Endothelial cell (in vitro differentiated cells): ENCODE data around the gene ALAS1. TPM values are rescaled to one million over a fixed set of nuclear protein-coding genes. Genes with fewer than 3 reads are reported as not detected.
A peak's percentile ranks its signal among the peaks of the same experiment; 100 is the strongest.
"Not testable (repeated sequence)": the region's sequence is repeated elsewhere in the genome, so short reads cannot be mapped to it uniquely, and the experiment has no call there.

Source experiments
- DNase-seq: peaks from one replicate; pipeline ENCODE4 v3.0.0; 2021; ENCODE audit warnings: low spot score
- H3K27ac Mint-ChIP-seq: one replicate; pipeline ENCODE4 v1.8.0; 2021; ENCODE audit warnings: mixed read lengths, inconsistent platforms; ENCODE audit not compliant: unreplicated experiment
- H3K27me3 Mint-ChIP-seq: one replicate; pipeline ENCODE4 v1.8.0; 2021; ENCODE audit warnings: mild to moderate bottlenecking, moderate library complexity, mixed read lengths, inconsistent platforms; ENCODE audit not compliant: unreplicated experiment
- H3K36me3 Mint-ChIP-seq: one replicate; pipeline ENCODE4 v1.8.0; 2021; ENCODE audit warnings: mild to moderate bottlenecking, low read depth, mixed read lengths, inconsistent platforms; ENCODE audit not compliant: unreplicated experiment
- H3K4me1 Mint-ChIP-seq: one replicate; pipeline ENCODE4 v1.8.0; 2021; ENCODE audit warnings: mild to moderate bottlenecking, mixed read lengths, inconsistent platforms; ENCODE audit not compliant: unreplicated experiment
- H3K4me3 Mint-ChIP-seq: one replicate; pipeline ENCODE4 v1.8.0; 2021; ENCODE audit warnings: mild to moderate bottlenecking, mixed read lengths, inconsistent platforms; ENCODE audit not compliant: unreplicated experiment
- H3K9me3 Mint-ChIP-seq: one replicate; pipeline ENCODE4 v1.8.0; 2021; ENCODE audit warnings: mixed read lengths, inconsistent platforms; ENCODE audit not compliant: unreplicated experiment
- CTCF ChIP-seq: fragments of 200-600 bp; sonication (generic); IDR thresholded peaks from one replicate; pipeline ENCODE4 v1.5.0; 2021; ENCODE audit warnings: antibody characterized with exemption; ENCODE audit not compliant: unreplicated experiment
- long read RNA-seq: library from polyadenylated mRNA; unstranded; transcript quantifications from one replicate; pipeline ENCODE4 v2.0.0, GENCODE V29; 2020; ENCODE audit not compliant: unreplicated experiment
- total RNA-seq: library from RNA; stranded (reverse); fragmentation: NEBNext Ultra II Directional; extraction: Animal tissue kit (Norgen Biotek cat#: 25700); gene quantifications from one replicate; pipeline ENCODE4 v1.2.1, GENCODE V29; 2021; ENCODE audit not compliant: unreplicated experiment

ALAS1 gene
- 59.1 TPM for total RNA-seq
- long read RNA-seq, transcript ALAS1-205 (12 exons, 2,356 nt) = minor isoform, 7 of 41 reads
- long read RNA-seq, transcript ALAS1-204 (11 exons, 2,125 nt) = major isoform, 27 of 41 reads
- long read RNA-seq, partial matches to known transcripts = 4 of 41 reads
- long read RNA-seq, other reads (novel, unspliced or antisense) = 1 of 41 reads

- Mint-ChIP-seq H3K4me1 (peaks cover 21% of the 10 kb centered on the region), H3K27ac (peak within 1 kb of the TSS; percentile 78)
Measured at GRCh38 chr3:52197842-52198625, at the start of gene ALAS1. Gene ALAS1, plus strand, starts transcription at chr3:52198160. Its CDS starts 1,082 bp downstream, at chr3:52199242.

GRCh38 chr3:52149021-52149420 is 48.9 kb upstream of the ALAS1 start:
- Mint-ChIP-seq H3K9me3 (no peaks in the 10 kb centered on the region), H3K27me3 (peaks cover 6% of the 10 kb centered on the region), H3K4me3 (peak overlapping the region; percentile 18), H3K27ac (no peak overlapping the region), H3K36me3 (peaks cover 3% of the 10 kb centered on the region), H3K4me1 (peaks cover 3% of the 10 kb centered on the region)
- no peak for TF ChIP-seq CTCF
- DNase-seq = no peak

More at GRCh38 chr3:52197842-52198625, at the start of gene ALAS1:
- no peak for TF ChIP-seq CTCF
- DNase-seq = peak; percentile 96
- Mint-ChIP-seq H3K4me3 (peak within 1 kb of the TSS; percentile 99), H3K27me3 (peaks cover 3% of the 10 kb centered on the region), H3K9me3 (no peaks in the 10 kb centered on the region), H3K36me3 (peaks cover 23% of the 10 kb centered on the region)

GRCh38 chr3:52149726-52150125 is 48.2 kb upstream of the ALAS1 start:
- Mint-ChIP-seq H3K27me3 (peaks cover 3% of the 10 kb centered on the region), H3K9me3 (no peaks in the 10 kb centered on the region)
- DNase-seq = no peak

GRCh38 chr3:52150357-52150756 is 47.6 kb upstream of the ALAS1 start:
- H3K36me3 Mint-ChIP-seq = peaks cover 3% of the 10 kb centered on the region
- no peak overlapping the region for H3K4me3 Mint-ChIP-seq
- H3K27ac Mint-ChIP-seq = no peak overlapping the region
- no peaks in the 10 kb centered on the region for H3K27me3 Mint-ChIP-seq
- peaks cover 3% of the 10 kb centered on the region for H3K4me1 Mint-ChIP-seq
- no peaks in the 10 kb centered on the region for H3K9me3 Mint-ChIP-seq
- no peak for TF ChIP-seq CTCF
- DNase-seq = no peak

More at GRCh38 chr3:52149726-52150125, 48.2 kb upstream of the ALAS1 start:
- H3K4me3 Mint-ChIP-seq = no peak overlapping the region
- peaks cover 3% of the 10 kb centered on the region for H3K4me1 Mint-ChIP-seq
- peaks cover 3% of the 10 kb centered on the region for H3K36me3 Mint-ChIP-seq
- TF ChIP-seq CTCF = no peak
- no peak overlapping the region for H3K27ac Mint-ChIP-seq

GRCh38 chr3:52150860-52151259 is 47.1 kb upstream of the ALAS1 start:
- Mint-ChIP-seq H3K36me3 (peaks cover 3% of the 10 kb centered on the region), H3K27me3 (no peaks in the 10 kb centered on the region), H3K9me3 (no peaks in the 10 kb centered on the region), H3K4me1 (peaks cover 3% of the 10 kb centered on the region), H3K4me3 (no peak overlapping the region), H3K27ac (no peak overlapping the region)
- DNase-seq = no peak
- TF ChIP-seq CTCF = no peak

GRCh38 chr3:52151991-52152390 is 46.0 kb upstream of the ALAS1 start:
- not testable (repeated sequence) for DNase-seq, H3K27ac Mint-ChIP-seq, H3K27me3 Mint-ChIP-seq, H3K4me1 Mint-ChIP-seq, H3K4me3 Mint-ChIP-seq, H3K36me3 Mint-ChIP-seq, H3K9me3 Mint-ChIP-seq
